Measurements from ENCODE around the gene LRRC45.

The LRRC45 gene

DNA sequence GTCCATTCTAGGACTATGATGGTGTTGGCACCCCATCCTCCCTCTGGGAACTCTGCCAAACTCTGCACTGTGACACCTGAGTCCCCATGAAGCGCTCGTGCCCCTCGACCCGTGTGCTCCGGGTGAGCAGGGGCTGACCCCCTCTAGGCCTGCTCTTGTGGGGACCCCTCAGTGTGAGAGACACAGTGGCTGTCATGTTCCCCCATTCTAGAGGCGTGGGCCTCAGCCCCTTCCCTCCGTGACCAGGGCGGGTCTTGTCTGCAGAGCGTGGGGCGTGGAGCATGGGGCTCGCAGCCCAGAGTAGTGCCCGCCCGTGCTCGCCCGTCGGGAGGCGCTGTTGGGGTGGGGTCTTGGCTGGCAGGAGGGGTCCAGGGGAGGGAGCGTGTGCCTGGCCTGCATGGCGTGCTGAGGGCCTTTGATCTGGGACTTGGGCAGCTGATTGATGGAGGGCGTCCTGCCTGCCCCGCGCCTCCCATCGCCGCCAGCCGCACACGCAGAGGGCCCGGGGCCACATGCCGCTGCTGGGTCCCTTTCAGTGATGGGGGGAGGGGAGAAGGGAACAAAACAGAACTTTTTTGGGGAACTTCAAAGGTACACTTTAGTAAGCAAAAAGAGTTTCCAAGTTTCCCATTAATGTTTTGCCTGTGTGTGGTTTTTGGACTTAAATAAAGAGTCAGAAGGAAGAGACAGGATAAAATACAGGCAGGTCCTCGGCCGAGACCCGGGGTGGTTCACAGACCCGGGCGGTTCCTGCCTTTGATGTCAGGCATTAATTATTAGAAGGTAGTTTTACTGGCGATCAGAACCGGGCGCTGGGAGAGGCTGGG, 22.9 kb upstream of the LRRC45 start:
- Histone ChIP-seq H3K27ac (ENCODE audit: low read depth, low read length) (no peak overlapping the region), H3K27me3 (ENCODE audit: control insufficient read depth in 5 of 5, insufficient read depth in 4 of 5, low read length in 5 of 5) (no peaks in the 10 kb centered on the region), H3K36me3 (ENCODE audit: control insufficient read depth in 5 of 5, insufficient read depth in 5 of 5, low read length in 5 of 5) (peaks cover 0 to 26% (median 11%) of the 10 kb centered on the region in 5 donors), H3K9ac (ENCODE audit: low read length in 5 of 5) (no peak overlapping the region), H3K4me1 (ENCODE audit: control insufficient read depth in 5 of 5, insufficient read depth in 5 of 5, low read length in 5 of 5) (peaks cover 2 to 19% (median 13%) of the 10 kb centered on the region in 5 donors), H3K9me3 (ENCODE audit: control insufficient read depth in 5 of 5, low read length in 5 of 5) (no peaks in the 10 kb centered on the region), H3K4me3 (ENCODE audit: low read depth in 1 of 5, low read length in 5 of 5) (no peak overlapping the region)

DNA sequence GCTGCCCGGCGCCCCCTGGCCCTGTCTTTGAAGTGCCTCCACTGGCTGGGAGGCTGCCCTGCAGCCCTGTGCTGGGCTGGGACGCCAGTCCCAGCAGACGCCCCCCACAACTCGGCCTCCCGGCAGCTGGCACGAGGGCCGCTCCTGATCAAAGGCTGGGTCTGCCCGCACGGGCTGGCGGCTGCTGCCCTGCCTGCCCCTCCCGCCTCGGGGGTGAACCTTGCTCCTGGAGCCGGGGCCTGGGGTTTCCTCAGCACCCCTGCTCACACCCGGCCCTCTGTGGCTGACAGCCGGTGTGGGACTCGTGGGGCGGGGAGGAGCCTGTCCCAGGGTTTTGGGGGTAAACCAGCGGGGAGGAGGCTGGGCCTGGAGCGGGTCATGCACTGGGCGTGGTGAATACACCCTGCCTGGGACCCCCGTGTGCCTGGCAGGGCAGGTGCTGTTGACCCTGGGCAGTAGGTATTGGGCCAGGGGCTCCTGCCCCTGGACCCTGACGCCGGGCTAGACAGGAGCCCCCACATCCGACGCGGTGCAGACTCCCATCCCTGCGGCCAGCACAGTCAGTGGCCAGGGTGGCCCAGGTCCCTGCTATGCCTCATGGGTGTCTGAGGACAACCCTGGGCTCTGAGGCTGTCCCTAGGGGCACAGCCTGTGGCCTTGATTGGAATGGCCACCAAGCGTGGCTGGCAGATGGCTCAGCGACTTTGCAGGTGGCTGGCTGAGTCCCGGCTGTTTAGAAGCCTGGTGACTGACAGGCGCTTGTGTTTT, 22.1 kb upstream of the LRRC45 start:
- no peak overlapping the region for H3K27ac ChIP-seq (ENCODE audit: low read depth, low read length)
- H3K9ac ChIP-seq (ENCODE audit: low read length in 5 of 5): no peak overlapping the region

DNA sequence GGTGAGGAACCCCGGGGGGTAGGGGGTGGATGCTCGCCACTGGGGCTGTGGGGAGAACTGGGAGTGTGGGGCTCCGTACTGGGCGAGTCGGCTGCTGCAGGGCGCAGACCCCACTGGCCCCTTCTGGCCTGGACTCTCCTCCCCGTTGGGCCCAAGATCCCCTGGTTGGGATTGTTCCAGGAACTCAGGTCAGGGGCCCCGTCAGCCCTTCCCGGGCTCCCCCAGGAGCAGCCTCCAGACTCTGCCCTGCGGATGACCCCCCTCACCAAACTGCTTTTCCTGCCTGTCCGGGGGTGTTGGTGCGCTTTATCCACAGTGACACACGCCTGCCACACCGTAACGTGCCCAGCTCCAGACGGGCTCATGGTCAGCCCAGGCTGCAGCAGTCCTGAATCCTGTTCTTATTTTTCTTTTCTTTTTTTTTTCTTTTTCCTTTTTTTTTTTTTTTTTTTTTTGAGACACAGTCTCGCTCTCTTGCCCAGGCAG, 21.5 kb upstream of the LRRC45 start:
- H3K9me3 ChIP-seq (ENCODE audit: control insufficient read depth in 5 of 5, low read length in 5 of 5): no peaks in the 10 kb centered on the region
- H3K27ac ChIP-seq (ENCODE audit: low read depth, low read length): no peak overlapping the region
- peaks cover 0 to 16% (median 5%) of the 10 kb centered on the region in 5 donors for H3K36me3 ChIP-seq (ENCODE audit: control insufficient read depth in 5 of 5, insufficient read depth in 5 of 5, low read length in 5 of 5)
- no peak overlapping the region for H3K9ac ChIP-seq (ENCODE audit: low read length in 5 of 5)
- no peaks in the 10 kb centered on the region for H3K27me3 ChIP-seq (ENCODE audit: control insufficient read depth in 5 of 5, insufficient read depth in 4 of 5, low read length in 5 of 5)
- peaks cover 8 to 30% (median 19%) of the 10 kb centered on the region in 5 donors for H3K4me1 ChIP-seq (ENCODE audit: control insufficient read depth in 5 of 5, insufficient read depth in 5 of 5, low read length in 5 of 5)
- H3K4me3 ChIP-seq (ENCODE audit: low read depth in 1 of 5, low read length in 5 of 5): no peak overlapping the region

More for the DNA sequence above, 22.1 kb upstream of the LRRC45 start:
- no peaks in the 10 kb centered on the region for H3K9me3 ChIP-seq (ENCODE audit: control insufficient read depth in 5 of 5, low read length in 5 of 5)
- H3K36me3 ChIP-seq (ENCODE audit: control insufficient read depth in 5 of 5, insufficient read depth in 5 of 5, low read length in 5 of 5): peaks cover 0 to 22% (median 9%) of the 10 kb centered on the region in 5 donors
- no peak overlapping the region for H3K4me3 ChIP-seq (ENCODE audit: low read depth in 1 of 5, low read length in 5 of 5)
- peaks cover 4 to 24% (median 14%) of the 10 kb centered on the region in 5 donors for H3K4me1 ChIP-seq (ENCODE audit: control insufficient read depth in 5 of 5, insufficient read depth in 5 of 5, low read length in 5 of 5)
- H3K27me3 ChIP-seq (ENCODE audit: control insufficient read depth in 5 of 5, insufficient read depth in 4 of 5, low read length in 5 of 5): no peaks in the 10 kb centered on the region

GRCh38 chr17:82003411-82004381, 19.4 kb upstream of the LRRC45 start:
- Histone ChIP-seq H3K4me3 (ENCODE audit: low read depth in 1 of 5, low read length in 5 of 5) (no peak overlapping the region), H3K27ac (ENCODE audit: low read depth, low read length) (no peak overlapping the region), H3K9ac (ENCODE audit: low read length in 5 of 5) (no peak overlapping the region), H3K4me1 (ENCODE audit: control insufficient read depth in 5 of 5, insufficient read depth in 5 of 5, low read length in 5 of 5) (peaks cover 8 to 32% (median 19%) of the 10 kb centered on the region in 5 donors), H3K36me3 (ENCODE audit: control insufficient read depth in 5 of 5, insufficient read depth in 5 of 5, low read length in 5 of 5) (peaks cover 0 to 6% (median 0%) of the 10 kb centered on the region in 5 donors), H3K9me3 (ENCODE audit: control insufficient read depth in 5 of 5, low read length in 5 of 5) (no peaks in the 10 kb centered on the region), H3K27me3 (ENCODE audit: control insufficient read depth in 5 of 5, insufficient read depth in 4 of 5, low read length in 5 of 5) (no peaks in the 10 kb centered on the region)

GRCh38 chr17:82004517-82005455, 18.3 kb upstream of the LRRC45 start:
- no peaks in the 10 kb centered on the region for H3K9me3 ChIP-seq (ENCODE audit: control insufficient read depth in 5 of 5, low read length in 5 of 5)

GRCh38 chr17:82005701-82006348, 17.3 kb upstream of the LRRC45 start:
- Histone ChIP-seq H3K9me3 (ENCODE audit: control insufficient read depth in 5 of 5, low read length in 5 of 5) (no peaks in the 10 kb centered on the region), H3K36me3 (ENCODE audit: control insufficient read depth in 5 of 5, insufficient read depth in 5 of 5, low read length in 5 of 5) (peaks cover 0 to 13% (median 0%) of the 10 kb centered on the region in 5 donors), H3K4me1 (ENCODE audit: control insufficient read depth in 5 of 5, insufficient read depth in 5 of 5, low read length in 5 of 5) (peaks cover 8 to 32% (median 19%) of the 10 kb centered on the region in 5 donors), H3K9ac (ENCODE audit: low read length in 5 of 5) (no peak overlapping the region), H3K27ac (ENCODE audit: low read depth, low read length) (no peak overlapping the region), H3K27me3 (ENCODE audit: control insufficient read depth in 5 of 5, insufficient read depth in 4 of 5, low read length in 5 of 5) (no peaks in the 10 kb centered on the region), H3K4me3 (ENCODE audit: low read depth in 1 of 5, low read length in 5 of 5) (no peak overlapping the region)

More at GRCh38 chr17:82004517-82005455, 18.3 kb upstream of the LRRC45 start:
- Histone ChIP-seq H3K27me3 (ENCODE audit: control insufficient read depth in 5 of 5, insufficient read depth in 4 of 5, low read length in 5 of 5) (no peaks in the 10 kb centered on the region), H3K9ac (ENCODE audit: low read length in 5 of 5) (peak overlapping the region in 1 of 5 donors; percentile 11), H3K36me3 (ENCODE audit: control insufficient read depth in 5 of 5, insufficient read depth in 5 of 5, low read length in 5 of 5) (peaks cover 0 to 9% (median 0%) of the 10 kb centered on the region in 5 donors), H3K4me3 (ENCODE audit: low read depth in 1 of 5, low read length in 5 of 5) (no peak overlapping the region), H3K27ac (ENCODE audit: low read depth, low read length) (no peak overlapping the region), H3K4me1 (ENCODE audit: control insufficient read depth in 5 of 5, insufficient read depth in 5 of 5, low read length in 5 of 5) (peaks cover 8 to 32% (median 19%) of the 10 kb centered on the region in 5 donors)

DNA sequence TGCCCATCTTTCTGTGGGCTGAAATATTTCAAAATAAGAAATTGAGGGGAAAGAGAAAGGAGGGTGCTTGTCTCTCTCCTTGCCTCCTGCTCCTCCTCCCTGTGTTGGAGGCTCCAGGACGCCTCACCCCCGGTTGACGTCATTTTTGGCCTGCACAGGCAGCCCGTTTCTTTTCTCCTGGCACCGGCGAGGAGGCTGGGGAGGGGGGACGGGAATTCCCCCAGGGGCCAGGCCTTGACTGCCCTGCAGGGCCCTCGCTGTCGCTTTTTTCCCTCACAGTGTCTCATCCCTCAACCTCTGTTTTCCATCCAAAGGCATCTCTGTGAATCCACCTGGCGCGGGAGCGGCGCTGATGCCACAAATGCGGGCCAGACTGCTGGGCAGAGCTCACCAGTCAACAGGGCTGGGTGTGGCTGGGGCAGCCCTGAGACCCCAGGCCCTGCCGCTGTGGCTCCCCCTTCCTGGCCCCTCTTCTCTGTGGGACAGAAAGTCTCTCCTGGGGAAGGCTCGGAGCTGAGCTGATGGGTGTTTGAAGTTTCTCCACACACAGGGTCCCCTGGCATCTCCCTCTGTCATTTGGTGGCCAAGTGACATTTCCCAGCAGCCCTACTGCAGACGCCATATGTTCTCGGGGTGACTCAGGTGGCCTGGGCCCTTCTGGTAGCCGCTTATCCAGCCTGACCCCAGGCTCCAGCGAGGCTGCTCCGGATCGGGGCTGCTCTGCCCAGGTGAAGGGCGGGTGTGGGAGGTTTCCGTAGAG, 16.5 kb upstream of the LRRC45 start:
- H3K4me1 ChIP-seq (ENCODE audit: control insufficient read depth in 5 of 5, insufficient read depth in 5 of 5, low read length in 5 of 5): peaks cover 8 to 32% (median 19%) of the 10 kb centered on the region in 5 donors
- H3K27me3 ChIP-seq (ENCODE audit: control insufficient read depth in 5 of 5, insufficient read depth in 4 of 5, low read length in 5 of 5): no peaks in the 10 kb centered on the region
- H3K36me3 ChIP-seq (ENCODE audit: control insufficient read depth in 5 of 5, insufficient read depth in 5 of 5, low read length in 5 of 5): peaks cover 0 to 20% (median 4%) of the 10 kb centered on the region in 5 donors
- H3K9ac ChIP-seq (ENCODE audit: low read length in 5 of 5): no peak overlapping the region
- no peaks in the 10 kb centered on the region for H3K9me3 ChIP-seq (ENCODE audit: control insufficient read depth in 5 of 5, low read length in 5 of 5)
- H3K27ac ChIP-seq (ENCODE audit: low read depth, low read length): no peak overlapping the region
- H3K4me3 ChIP-seq (ENCODE audit: low read depth in 1 of 5, low read length in 5 of 5): no peak overlapping the region

- Histone ChIP-seq H3K27ac (ENCODE audit: low read depth, low read length) (no peak overlapping the region), H3K4me1 (ENCODE audit: control insufficient read depth in 5 of 5, insufficient read depth in 5 of 5, low read length in 5 of 5) (peaks cover 8 to 32% (median 19%) of the 10 kb centered on the region in 5 donors), H3K4me3 (ENCODE audit: low read depth in 1 of 5, low read length in 5 of 5) (no peak overlapping the region)
These were observed 15.9 kb upstream of the LRRC45 start for GRCh38 chr17:82007228-82007494.

More at GRCh38 chr17:82007228-82007494, 15.9 kb upstream of the LRRC45 start:
- Histone ChIP-seq H3K27me3 (ENCODE audit: control insufficient read depth in 5 of 5, insufficient read depth in 4 of 5, low read length in 5 of 5) (no peaks in the 10 kb centered on the region), H3K36me3 (ENCODE audit: control insufficient read depth in 5 of 5, insufficient read depth in 5 of 5, low read length in 5 of 5) (peaks cover 0 to 25% (median 9%) of the 10 kb centered on the region in 5 donors), H3K9me3 (ENCODE audit: control insufficient read depth in 5 of 5, low read length in 5 of 5) (no peaks in the 10 kb centered on the region), H3K9ac (ENCODE audit: low read length in 5 of 5) (no peak overlapping the region)

All from subcutaneous abdominal adipose tissue (tissue), 5 donors.